Transverse colon (tissue), 4 donors: ENCODE measurements around the gene TAS2R13. TPM values are rescaled to one million over a fixed set of nuclear protein-coding genes. Genes with fewer than 3 reads are reported as not detected.

Experiments
- DNase-seq: peaks from one replicate; pipeline ENCODE4 v3.0.0-alpha.2; 2019
- H3K27ac ChIP-seq, 4 donors: fragments of 200-600 bp; sonication (generic); 2 replicates each; pipeline ENCODE4 v1.5.1; 2016 to 2018; ENCODE audit warnings: inconsistent platforms in 4 of 4
- H3K27me3 ChIP-seq: fragments of 200-600 bp; sonication (generic); 2 replicates; pipeline ENCODE4 v1.5.1; 2017; ENCODE audit warnings: inconsistent platforms
- H3K36me3 ChIP-seq, 4 donors: fragments of 200-600 bp; sonication (generic); 2 replicates each; pipeline ENCODE4 v1.5.1; 2017 to 2019; ENCODE audit warnings: inconsistent platforms in 4 of 4
- H3K4me1 ChIP-seq, 4 donors: fragments of 200-600 bp; sonication (generic); 2 replicates each; pipeline ENCODE4 v1.5.1; 2017 to 2020; ENCODE audit warnings: inconsistent platforms in 4 of 4
- H3K4me3 ChIP-seq, 4 donors: fragments of 200-600 bp; sonication (generic); 1 replicate in 1 of 4; 2 replicates in 3 of 4; pipeline versions ENCODE4 v1.5.1 to v1.6.1; 2017 to 2019; ENCODE audit warnings: inconsistent platforms in 4 of 4
- H3K9me3 ChIP-seq, 2 donors: fragments of 200-600 bp; sonication (generic); 2 replicates each; pipeline ENCODE4 v1.5.1; 2017 to 2019; ENCODE audit warnings: inconsistent platforms in 2 of 2
- EP300 ChIP-seq: sonication (generic); formaldehyde crosslinking; IDR thresholded peaks from one replicate; pipeline ENCODE4 v1.6.1; 2017; ENCODE audit warnings: antibody characterized with exemption, low read depth
- POLR2A ChIP-seq: fragments of 450-650 bp; IDR thresholded peaks from one replicate; pipeline ENCODE4 v1.6.1; 2016; ENCODE audit warnings: antibody characterized with exemption, mild to moderate bottlenecking, moderate library complexity
- POLR2AphosphoS5 ChIP-seq, 3 donors: sonication (generic); formaldehyde crosslinking; IDR thresholded peaks; one replicate each; pipeline ENCODE4 v1.6.1; 2016; ENCODE audit warnings: antibody characterized with exemption in 3 of 3
- WGBS, 2 donors: methylation state at CpG; one replicate each; pipeline ENCODE4 v1.1.5; 2018; ENCODE audit warnings: low coverage in 1 of 2; 5-methylcytosine and 5-hydroxymethylcytosine counted together
- in situ Hi-C, 4 donors: fragments of 200-750 bp; cut with MboI; loops; one replicate each; pipeline versions ENCODE4 v1.15.0 to v1.15.1; 2017; ENCODE audit warnings: low sequenced_read_pairs in 3 of 4, low pct_ligation_motif_present in 1 of 4, low pct_unique_long_range_greater_than_20kb in 1 of 4
- intact Hi-C: fragments of 100-400 bp; cut with DNase I; formaldehyde crosslinking; loops from one replicate; pipeline ENCODE4 v1.15.1; 2023; ENCODE audit warnings: low total_unique reads
- total RNA-seq, 4 donors: library from RNA; depleted of rRNA; stranded (reverse); fragments of >200 nt; gene quantifications; one replicate each; pipeline ENCODE4 v1.1.0, GENCODE V29; 2016
- TF ChIP-seq, protein P1 (sequence below), 5 experiments: fragments of 200-600 bp in 3 of 5; fragments of 450-650 bp in 2 of 5; sonication (generic) in 3 of 5; IDR thresholded peaks; 1 replicate in 2 of 5; 2 replicates in 3 of 5; pipeline ENCODE4 v1.5.1; 2016 to 2017; ENCODE audit warnings: antibody characterized with exemption in 5 of 5, inconsistent platforms in 3 of 5, mild to moderate bottlenecking in 2 of 5, moderate library complexity in 1 of 5

The TAS2R13 gene
- total RNA-seq, 4 donors from 2014 or later, result 1.5 to 6.2 TPM; not detected in 2

DNA sequence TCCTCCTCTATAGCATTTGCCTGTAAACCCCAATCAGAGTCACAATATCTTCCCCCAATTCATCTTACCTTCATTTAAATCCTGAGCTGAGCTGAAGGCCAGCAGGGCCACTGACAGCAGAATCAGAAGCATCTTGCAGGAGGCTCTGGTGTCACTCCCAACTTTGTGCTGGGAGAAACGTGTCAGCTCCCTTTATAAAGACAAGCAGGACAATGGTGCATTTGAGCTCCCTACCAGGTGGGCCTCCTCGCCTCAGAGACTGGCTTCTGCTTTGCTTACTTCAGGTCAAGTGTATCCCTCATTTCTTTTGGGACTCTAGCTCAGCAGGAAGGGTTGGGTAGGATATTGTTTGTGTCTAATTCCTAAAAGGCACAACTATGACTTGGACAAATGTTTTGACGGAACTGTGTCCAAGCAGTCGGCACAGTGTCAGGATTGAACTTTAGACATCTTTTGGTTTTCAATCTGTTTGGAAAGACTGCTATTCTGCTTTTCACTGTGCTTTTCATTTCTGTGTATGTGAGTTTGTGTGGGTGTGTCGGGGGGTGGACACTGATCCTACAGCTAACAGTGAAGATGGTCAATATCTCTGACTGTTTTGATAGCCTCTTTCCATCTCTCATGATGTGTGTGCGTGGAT is 25.2 kb downstream of the TAS2R13 start, which contains the start of gene PRH1:
Gene PRH1 (minus strand): TSS at position 170 of the 640 bp plus-strand sequence. CDS start 38 bp downstream, at position 132.
- H3K27me3 ChIP-seq, result no peaks in the 10 kb centered on the region
- no peaks in the 10 kb centered on the region for H3K36me3 ChIP-seq
- H3K4me1 ChIP-seq, result no peaks in the 10 kb centered on the region
- DNase-seq, result no peak
- no peak within 1 kb of the TSS for H3K4me3 ChIP-seq
- no peak within 1 kb of the TSS for H3K27ac ChIP-seq
- intact Hi-C loops, result loop anchor here (10.0 kb wide), 1 partner anchor 1729 kb away; no protein-coding TSS in a partner anchor
- no peak for TF ChIP-seq EP300
- no peak for TF ChIP-seq POLR2AphosphoS5 (IDR thresholded peaks at IDR 0.05)
- TF ChIP-seq, protein P1, sequence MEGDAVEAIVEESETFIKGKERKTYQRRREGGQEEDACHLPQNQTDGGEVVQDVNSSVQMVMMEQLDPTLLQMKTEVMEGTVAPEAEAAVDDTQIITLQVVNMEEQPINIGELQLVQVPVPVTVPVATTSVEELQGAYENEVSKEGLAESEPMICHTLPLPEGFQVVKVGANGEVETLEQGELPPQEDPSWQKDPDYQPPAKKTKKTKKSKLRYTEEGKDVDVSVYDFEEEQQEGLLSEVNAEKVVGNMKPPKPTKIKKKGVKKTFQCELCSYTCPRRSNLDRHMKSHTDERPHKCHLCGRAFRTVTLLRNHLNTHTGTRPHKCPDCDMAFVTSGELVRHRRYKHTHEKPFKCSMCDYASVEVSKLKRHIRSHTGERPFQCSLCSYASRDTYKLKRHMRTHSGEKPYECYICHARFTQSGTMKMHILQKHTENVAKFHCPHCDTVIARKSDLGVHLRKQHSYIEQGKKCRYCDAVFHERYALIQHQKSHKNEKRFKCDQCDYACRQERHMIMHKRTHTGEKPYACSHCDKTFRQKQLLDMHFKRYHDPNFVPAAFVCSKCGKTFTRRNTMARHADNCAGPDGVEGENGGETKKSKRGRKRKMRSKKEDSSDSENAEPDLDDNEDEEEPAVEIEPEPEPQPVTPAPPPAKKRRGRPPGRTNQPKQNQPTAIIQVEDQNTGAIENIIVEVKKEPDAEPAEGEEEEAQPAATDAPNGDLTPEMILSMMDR (IDR thresholded peaks at IDR 0.05), result no peak
- TF ChIP-seq POLR2A, result no peak
- 94 to 95% methylated on average over 4 to 6 of the region's 6 CpGs for WGBS, 2 donors
- in situ Hi-C loops, result no loop called here
- no peaks in the 10 kb centered on the region for H3K9me3 ChIP-seq

DNA sequence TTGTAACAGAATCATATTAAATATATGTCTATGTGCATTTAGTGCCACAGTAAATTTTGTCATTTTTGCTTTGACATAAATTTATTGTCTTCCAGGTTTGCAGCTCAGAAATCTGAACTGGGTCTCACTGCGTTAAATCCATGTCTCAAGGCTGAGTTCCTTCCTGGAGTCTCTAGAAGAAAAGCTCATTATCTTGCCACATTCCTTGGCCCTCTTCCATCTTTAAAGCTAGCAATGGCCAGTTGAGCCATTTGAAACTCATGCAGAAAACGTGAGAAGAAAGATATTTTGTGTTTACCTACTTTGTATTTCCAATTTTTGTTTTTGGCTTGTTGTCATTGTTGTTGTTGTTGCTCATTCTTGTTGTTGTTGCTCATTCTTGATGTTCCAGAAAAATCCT is 36.0 kb downstream of the TAS2R13 start:
- Histone ChIP-seq H3K36me3 (peaks cover 0 to 5% (median 0%) of the 10 kb centered on the region in 4 donors), H3K4me1 (no peaks in the 10 kb centered on the region), H3K9me3 (no peaks in the 10 kb centered on the region), H3K27me3 (no peaks in the 10 kb centered on the region), H3K4me3 (no peak overlapping the region), H3K27ac (no peak overlapping the region)
- in situ Hi-C loops, result no loop called here
- 70 to 72% methylated on average over 2 of the region's 2 CpGs for WGBS, 2 donors
- intact Hi-C loops, result no loop called here
- TF ChIP-seq, protein P1 (IDR thresholded peaks at IDR 0.05), result no peak
- TF ChIP-seq EP300, result no peak
- TF ChIP-seq POLR2A, result no peak
- TF ChIP-seq POLR2AphosphoS5 (IDR thresholded peaks at IDR 0.05), result no peak
- no peak for DNase-seq

DNA sequence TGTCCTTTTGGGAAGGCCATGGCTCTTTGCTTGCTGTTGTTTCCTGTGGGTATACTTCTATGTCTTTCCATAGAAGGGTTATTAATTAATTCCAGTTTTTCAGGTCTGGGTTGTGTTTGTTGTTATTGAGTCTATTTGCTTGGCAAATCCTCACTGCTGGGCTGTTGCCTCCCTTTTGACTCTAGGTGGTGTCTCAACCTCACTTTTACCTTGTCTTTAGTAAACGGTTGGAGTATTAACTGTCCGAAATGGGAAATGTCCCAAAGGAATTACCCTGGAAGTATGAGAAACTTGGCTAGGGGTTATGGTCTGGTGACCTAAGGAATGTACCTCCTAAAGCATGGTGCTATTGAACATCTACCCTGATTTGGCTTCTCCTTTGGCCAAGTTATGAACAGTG is 42.0 kb downstream of the TAS2R13 start:
- H3K4me3 ChIP-seq, result no peak overlapping the region
- DNase-seq, result no peak
- H3K4me1 ChIP-seq, result no peaks in the 10 kb centered on the region
- H3K36me3 ChIP-seq, result no peaks in the 10 kb centered on the region
- in situ Hi-C loops, result no loop called here
- H3K9me3 ChIP-seq, result peaks cover 0 to 4% of the 10 kb centered on the region in 2 donors
- WGBS, 2 donors, result 60 to 78% methylated on average over 1 to 2 of the region's 2 CpGs
- intact Hi-C loops, result no loop called here
- H3K27me3 ChIP-seq, result no peaks in the 10 kb centered on the region
- H3K27ac ChIP-seq, result no peak overlapping the region
- TF ChIP-seq POLR2AphosphoS5 (IDR thresholded peaks at IDR 0.05) (no peak), POLR2A (no peak), EP300 (no peak)
- TF ChIP-seq, protein P1 (IDR thresholded peaks at IDR 0.05), result no peak

DNA sequence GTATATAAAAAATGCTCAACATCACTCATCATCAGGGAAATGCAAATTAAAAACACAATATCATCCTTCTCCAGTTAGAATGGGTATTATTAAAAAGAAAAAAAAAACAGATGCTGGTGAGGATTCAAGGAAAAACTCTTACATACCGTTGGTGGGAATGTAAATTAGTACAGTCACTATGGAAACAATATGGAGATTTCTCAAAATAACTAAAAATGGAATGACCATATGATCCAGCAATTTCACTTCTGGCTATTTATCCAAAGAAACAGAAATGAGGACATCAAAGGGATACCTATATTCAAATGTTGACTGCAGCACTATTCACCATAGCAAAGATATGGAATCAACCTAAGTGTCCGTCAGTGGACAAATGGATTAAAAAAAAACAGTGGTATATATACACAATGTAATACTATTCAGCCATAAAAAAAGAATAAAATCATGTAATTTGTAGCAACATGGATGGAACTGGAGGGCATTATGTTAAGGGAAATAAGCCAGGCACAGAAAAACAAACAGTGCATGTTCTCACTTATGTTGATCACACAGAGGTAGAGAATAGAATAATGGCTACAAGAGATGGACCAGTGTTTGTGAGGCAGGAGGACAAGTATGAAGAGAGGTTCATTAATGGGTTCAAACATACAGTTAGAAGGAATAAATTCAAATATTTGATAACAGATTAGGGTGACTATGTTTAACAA is 45.7 kb downstream of the TAS2R13 start:
- WGBS, 2 donors, result 98 to 100% methylated on average over 2 of the region's 2 CpGs
- TF ChIP-seq, protein P1 (IDR thresholded peaks at IDR 0.05), result no peak
- TF ChIP-seq POLR2A (no peak), POLR2AphosphoS5 (IDR thresholded peaks at IDR 0.05) (no peak), EP300 (no peak)
- Histone ChIP-seq H3K4me3 (no peak overlapping the region), H3K4me1 (no peaks in the 10 kb centered on the region), H3K9me3 (peaks cover 0 to 5% of the 10 kb centered on the region in 2 donors), H3K27me3 (no peaks in the 10 kb centered on the region), H3K27ac (no peak overlapping the region), H3K36me3 (no peaks in the 10 kb centered on the region)
- intact Hi-C loops, result no loop called here
- DNase-seq, result no peak
- in situ Hi-C loops, result no loop called here
